Activated naive CD4-positive, alpha-beta T cell treated with Interleukin-2 at 50 U/mL for 16 hours (primary cell): ENCODE results near the gene CACYBP.
"Not testable (repeated sequence)": the region's sequence is repeated elsewhere in the genome, so short reads cannot be mapped to it uniquely, and the experiment has no call there.

Experiments
- DNase-seq: peaks from one replicate; pipeline ENCODE4 v3.0.0-alpha.2; 2020

Gene CACYBP

GRCh38 chr1:175015243-175015642 lies 15.5 kb downstream of the CACYBP start:
- DNase-seq: no peak

GRCh38 chr1:175019524-175019923 lies 19.8 kb downstream of the CACYBP start:
- no peak for DNase-seq

GRCh38 chr1:175023043-175023921 lies 23.5 kb downstream of the CACYBP start, which contains the start of gene MRPS14:
Gene MRPS14 (minus strand): TSS chr1:175023425. CDS start chr1:175023408, 17 bp downstream.
- DNase-seq: peak; percentile 99

- not testable (repeated sequence) for DNase-seq
Measured at GRCh38 chr1:175023922-175024242, 24.1 kb downstream of the CACYBP start.

GRCh38 chr1:175024773-175025172 lies 25.0 kb downstream of the CACYBP start:
- no peak for DNase-seq

- no peak for DNase-seq
Measured at GRCh38 chr1:175033953-175034352, 34.2 kb downstream of the CACYBP start.

- no peak for DNase-seq
Measured at GRCh38 chr1:175034775-175035174, 35.0 kb downstream of the CACYBP start.

GRCh38 chr1:175035865-175036264 lies 36.1 kb downstream of the CACYBP start:
- DNase-seq: no peak

- no peak for DNase-seq
Measured at GRCh38 chr1:175036476-175036875, 36.7 kb downstream of the CACYBP start.

GRCh38 chr1:175037416-175037815 lies 37.7 kb downstream of the CACYBP start:
- no peak for DNase-seq

GRCh38 chr1:175040324-175040879 lies 40.7 kb downstream of the CACYBP start:
- no peak for DNase-seq

- no peak for DNase-seq
Measured at GRCh38 chr1:175042650-175043049, 42.9 kb downstream of the CACYBP start.

GRCh38 chr1:175043824-175044223 lies 44.1 kb downstream of the CACYBP start:
- DNase-seq: no peak

GRCh38 chr1:175044591-175044990 lies 44.8 kb downstream of the CACYBP start:
- not testable (repeated sequence) for DNase-seq

- no peak for DNase-seq
Measured at GRCh38 chr1:175045097-175045496, 45.4 kb downstream of the CACYBP start.

- no peak for DNase-seq
Measured at GRCh38 chr1:175045519-175045918, 45.8 kb downstream of the CACYBP start.

GRCh38 chr1:175050992-175051391 lies 51.2 kb downstream of the CACYBP start:
- no peak for DNase-seq

- no peak for DNase-seq
Measured at GRCh38 chr1:175054736-175055135, 55.0 kb downstream of the CACYBP start.
